NCI-H2029 treated with DMSO at 0.1 percent for 48 hours (cell line): ENCODE measurements around the gene TTLL5.
"Not testable (repeated sequence)": the region's sequence is repeated elsewhere in the genome, so short reads cannot be mapped to it uniquely, and the experiment has no call there.

ENCODE experiments used
- DNase-seq: peaks from one replicate; lab custom pipeline; 2025; lab: John Stamatoyannopoulos, UW

The TTLL5 gene

DNA sequence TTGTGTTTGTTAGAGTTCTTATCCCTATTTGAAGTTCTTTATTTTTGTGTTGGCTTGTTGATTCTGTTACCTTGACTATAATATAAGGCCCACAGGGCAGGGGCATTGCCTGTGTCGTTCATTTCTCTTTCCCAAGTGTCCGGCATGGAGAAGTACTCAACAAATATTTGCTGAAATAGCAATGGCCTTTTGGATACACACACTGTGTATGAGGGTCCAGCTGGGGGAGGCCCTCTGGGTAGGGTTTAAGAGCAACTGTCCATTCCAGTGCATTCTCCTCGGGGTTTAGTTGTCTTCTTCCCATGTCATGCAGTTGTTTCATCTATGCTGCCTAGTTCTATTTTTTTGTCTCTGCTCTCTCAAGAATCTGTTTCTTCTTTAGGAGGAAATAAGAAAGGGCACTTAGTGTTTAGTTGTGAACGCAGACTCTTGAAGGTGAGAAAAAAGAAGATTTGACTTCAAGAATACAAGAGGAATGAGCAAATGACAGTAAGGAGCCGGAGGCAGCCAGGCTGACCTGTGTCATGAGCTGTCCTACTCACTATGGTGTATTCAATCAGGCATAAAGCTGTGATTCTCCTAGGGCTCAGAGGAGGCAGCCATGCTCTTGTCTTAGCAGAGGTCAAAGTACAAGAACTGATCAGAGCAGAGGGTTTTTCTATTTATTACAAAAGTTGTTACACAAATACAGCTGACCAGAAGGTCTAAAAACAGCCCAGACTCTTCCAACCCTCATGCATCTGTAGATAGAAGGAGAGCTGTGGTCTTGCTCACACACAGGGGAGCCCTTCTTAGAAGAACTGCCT lies 10.6 kb upstream of the TTLL5 start:
- no peak for DNase-seq

DNA sequence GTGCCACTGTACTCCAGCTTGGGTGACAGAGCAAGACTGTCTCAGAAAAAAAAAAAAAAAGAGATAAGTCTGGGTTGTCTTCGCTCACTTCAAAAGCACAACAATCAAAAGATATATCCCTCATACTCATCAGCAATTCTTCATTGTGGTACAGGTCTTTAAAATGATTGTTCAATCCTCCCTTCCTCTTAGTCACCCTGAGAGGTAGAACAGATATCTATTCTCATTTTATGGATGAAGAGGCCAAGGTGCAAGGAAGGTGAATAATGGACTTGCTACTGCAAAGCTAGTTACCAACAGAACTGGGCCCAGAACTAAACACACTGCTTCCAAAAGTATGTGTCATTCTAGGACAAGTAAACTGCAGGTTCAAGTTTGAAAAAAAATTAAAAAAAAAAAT lies 7.5 kb upstream of the TTLL5 start:
- no peak for DNase-seq

DNA sequence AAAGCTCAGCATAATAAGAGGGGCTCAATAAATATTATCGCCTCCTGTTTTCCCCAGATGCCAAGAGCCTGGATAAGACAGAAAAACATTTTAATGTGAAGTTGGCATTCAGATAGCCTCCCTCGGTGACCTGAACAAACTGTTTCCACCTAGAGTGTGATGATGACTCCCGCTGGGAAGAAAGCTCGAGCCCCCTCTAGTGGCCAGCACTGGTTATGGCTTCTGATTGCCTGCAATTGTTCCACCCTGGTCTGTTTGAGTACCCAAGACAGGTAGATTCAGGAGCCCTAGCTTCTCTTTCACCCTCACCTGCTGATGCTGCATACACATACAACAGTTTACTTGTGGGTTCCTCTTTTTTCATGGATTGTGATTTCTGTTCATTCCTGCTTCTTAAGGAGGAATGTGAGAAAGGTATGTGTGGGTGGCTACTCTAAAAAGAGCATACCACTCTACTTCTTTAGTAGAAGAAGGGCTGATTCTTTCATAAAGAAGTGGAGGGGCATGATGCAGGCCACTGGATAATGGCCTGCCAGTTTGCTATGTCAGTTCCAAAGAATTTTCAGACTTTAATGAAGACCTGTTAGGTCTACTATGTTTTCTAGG lies 6.8 kb upstream of the TTLL5 start:
- peak; percentile 42 for DNase-seq

- DNase-seq: no peak
These were observed 5.8 kb upstream of the TTLL5 start for GRCh38 chr14:75655235-75655634.

DNA sequence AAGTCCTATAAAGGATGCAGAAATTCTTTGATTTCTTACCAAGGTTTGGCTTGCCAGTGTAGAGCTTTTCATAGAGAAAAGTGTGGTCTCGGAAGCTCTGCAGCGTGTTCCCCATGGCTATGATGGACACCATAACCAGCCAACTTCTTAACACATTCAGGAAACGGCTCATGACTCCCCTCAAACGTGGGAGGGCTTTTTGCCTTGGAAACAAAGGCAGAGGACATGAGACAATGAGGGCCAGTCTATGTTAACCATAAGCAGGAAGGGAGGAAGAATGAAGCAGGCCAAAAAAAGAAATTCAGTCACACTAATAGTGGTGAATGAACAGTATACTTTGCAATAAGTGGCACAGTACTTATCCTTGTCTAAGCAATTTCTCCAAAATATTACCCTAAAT lies 3.7 kb upstream of the TTLL5 start:
- DNase-seq: no peak

- DNase-seq: no peak
These were observed 2.1 kb upstream of the TTLL5 start for GRCh38 chr14:75658957-75659356.

GRCh38 chr14:75660238-75660629 lies 812 bp upstream of the TTLL5 start:
- DNase-seq: no peak

- no peak for DNase-seq
These were observed 411 bp downstream of the TTLL5 start for GRCh38 chr14:75661499-75661814.

GRCh38 chr14:75662966-75663365 lies 1.9 kb downstream of the TTLL5 start:
- no peak for DNase-seq

DNA sequence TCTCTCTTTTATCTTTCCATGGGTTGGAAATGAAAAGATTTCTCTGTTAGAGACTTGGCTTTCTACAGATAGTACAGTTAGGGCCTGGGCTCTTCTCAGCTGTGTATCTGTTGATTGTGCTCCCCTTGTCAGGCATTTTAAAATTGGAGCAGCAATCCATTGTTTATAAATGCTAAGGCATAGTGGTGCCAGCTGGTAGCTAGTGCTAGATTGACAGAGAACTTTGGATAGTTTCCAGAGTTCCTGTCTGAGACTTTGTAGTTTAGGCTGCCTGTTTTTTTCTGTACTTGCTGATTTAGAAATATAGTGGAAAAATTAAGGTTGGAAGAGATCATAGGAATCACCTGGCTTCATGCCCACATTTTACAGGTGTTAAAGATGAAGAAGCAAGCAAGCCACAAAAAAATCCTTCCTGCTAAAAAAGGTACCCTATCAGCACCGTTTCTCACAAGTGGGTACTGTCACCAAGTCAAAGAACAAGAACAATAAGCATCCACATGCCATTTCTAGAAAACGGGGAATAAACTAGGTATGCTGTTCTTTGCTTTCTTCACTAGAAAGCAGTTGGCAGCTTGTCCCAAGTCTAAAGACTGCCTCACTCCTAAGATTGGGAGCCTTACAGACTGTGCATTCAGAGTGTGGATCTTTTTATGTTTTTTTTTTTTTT lies 6.2 kb downstream of the TTLL5 start:
- no peak for DNase-seq

- DNase-seq: no peak
These were observed 11.7 kb downstream of the TTLL5 start for GRCh38 chr14:75672605-75673192.

GRCh38 chr14:75673345-75674035 lies 12.4 kb downstream of the TTLL5 start:
- DNase-seq: no peak

DNA sequence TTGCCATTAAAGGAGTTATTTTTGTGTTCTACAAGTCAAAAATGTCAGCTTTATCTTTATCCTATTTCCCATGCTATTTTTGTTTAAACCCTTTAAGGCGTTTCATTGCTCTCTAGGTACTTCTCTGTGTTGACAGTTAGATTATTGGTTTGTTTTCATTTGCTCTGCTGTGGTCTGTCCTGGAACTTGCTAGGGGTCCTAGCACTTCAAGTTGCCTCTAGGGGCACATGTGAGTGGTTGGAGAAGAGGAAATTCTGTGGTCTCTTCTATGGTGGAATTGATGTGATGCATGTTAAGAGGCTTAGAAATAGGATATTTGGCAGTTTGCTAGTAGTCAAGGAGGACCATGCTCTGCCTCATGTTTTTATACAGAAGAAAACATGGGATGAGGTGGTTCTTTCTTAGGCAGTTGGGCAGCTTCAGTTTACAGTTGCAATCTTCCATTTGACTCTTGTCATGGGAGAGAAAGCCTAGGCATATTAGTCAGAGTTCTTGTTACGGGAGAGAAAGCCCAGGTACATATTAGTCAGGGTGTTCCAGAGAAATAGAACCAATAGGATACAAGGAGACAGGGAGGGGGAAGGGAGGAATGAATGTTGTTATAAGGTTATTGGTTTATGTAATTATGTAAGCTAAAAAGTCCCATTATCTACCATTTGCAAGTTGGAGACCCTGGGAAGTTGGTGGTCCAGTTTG lies 14.4 kb downstream of the TTLL5 start:
- DNase-seq: no peak

- no peak for DNase-seq
These were observed 24.9 kb downstream of the TTLL5 start for GRCh38 chr14:75685910-75686309.

DNA sequence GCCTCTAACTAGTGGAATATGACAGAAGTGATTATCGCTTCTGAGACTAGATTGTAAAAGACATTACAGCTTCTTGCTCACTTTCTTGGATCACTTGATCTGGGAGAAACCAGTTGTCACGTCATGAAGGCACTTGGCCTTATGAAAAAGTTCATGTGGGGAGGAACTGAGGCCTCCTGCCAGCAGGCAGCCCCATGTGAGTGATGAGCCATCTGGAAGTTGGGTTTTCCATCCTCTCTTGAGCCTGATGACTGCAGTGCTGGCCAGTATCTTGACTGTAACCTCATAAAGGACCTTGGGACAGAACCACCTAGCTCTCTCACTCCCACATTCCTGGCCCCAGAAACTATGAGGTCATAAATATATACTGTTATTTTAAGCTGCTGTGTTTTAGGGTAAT lies 28.0 kb downstream of the TTLL5 start:
- no peak for DNase-seq

GRCh38 chr14:75690010-75690409 lies 29.0 kb downstream of the TTLL5 start:
- DNase-seq: no peak

DNA sequence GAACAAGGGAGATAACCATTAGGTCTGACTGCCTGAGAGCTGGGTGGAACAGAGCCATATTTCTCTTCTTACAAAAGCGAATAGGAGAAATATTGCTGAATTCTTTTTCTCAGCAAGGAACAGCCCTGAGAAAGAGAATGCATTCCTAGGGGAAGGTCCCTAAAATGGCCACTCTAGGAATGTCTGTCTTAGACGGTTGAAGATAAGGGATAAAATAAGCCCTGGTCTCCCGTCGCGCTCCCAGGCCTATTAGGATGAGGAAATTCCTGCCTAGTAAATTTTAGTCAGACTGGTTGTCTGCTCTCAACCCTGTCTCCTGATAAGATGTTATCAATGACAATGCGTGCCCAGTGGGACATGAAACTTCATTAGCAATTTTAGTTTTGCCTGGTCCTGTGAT lies 34.0 kb downstream of the TTLL5 start:
- not testable (repeated sequence) for DNase-seq

DNA sequence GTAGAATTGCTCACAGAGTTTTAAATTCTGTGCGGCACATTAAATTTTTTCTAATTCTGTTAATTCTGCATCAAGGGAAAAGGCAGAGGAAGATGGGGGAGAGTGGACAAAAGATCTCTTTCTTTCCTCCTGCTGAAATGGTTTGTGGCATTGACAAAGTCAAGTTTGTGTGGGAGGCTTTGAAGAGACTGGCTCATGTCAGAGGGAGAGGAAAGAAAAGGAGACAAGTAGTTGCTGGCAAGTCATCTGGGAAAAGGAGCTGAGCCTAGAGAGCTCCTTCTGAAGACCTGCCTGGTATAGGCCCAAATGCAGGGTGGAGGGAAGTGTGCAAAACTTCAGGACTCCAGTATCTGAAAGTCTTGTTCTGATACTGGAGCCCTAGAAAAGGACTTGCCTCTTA lies 36.3 kb downstream of the TTLL5 start:
- DNase-seq: no peak

DNA sequence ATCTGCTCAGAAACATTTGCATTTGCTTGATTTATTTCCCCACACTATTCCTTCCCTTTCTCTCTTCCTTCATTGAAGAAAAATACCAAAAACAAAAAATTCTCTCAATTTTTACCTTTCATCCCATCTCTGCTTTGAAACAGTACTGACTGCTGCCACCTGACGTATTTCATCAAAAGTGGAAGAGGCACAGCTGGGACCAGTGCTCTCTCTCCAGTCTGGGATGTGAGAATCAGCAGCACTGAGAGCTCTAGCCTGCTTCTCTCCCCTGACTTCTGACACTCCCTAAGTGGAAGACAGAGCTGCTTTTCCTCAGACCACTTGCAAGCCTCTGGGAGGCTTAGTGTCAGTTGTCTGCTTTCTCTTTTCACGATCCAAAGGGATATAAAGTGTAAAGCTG lies 36.9 kb downstream of the TTLL5 start:
- DNase-seq: no peak

- no peak for DNase-seq
These were observed 38.3 kb downstream of the TTLL5 start for GRCh38 chr14:75699331-75699730.

DNA sequence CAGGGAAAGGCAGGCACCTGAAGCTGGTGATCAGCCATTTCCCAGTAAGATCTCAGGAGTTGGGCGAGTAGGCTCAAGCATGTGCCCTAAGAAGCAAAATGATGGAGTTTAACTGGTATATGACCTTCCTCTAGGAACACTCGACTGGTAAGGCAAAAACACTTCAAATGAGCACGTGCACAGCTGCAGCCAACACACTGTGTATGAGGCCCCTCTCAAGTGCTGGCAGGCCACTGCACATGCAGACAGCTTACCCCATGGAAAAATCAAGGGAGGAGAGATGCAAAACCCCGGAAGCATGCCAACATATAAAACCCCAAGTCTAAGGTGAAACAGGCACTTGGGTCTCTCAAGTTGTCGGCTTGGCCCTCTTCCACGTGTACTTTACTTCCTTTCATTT lies 39.2 kb downstream of the TTLL5 start:
- no peak for DNase-seq

- DNase-seq: no peak
These were observed 41.1 kb downstream of the TTLL5 start for GRCh38 chr14:75702122-75702521.
